GM23338 (cell line): ENCODE results near the gene MTERF4.

Experiments
- CREB1 ChIP-seq: fragments of 250-450 bp; sonication (Bioruptor Pico); IDR thresholded peaks from 2 replicates; pipeline ENCODE4 v1.5.0; 2020; ENCODE audit warnings: low read depth, mild to moderate bottlenecking, moderate library complexity
- EZH2 ChIP-seq: fragments of 200-600 bp; sonication (generic); IDR thresholded peaks from one replicate; pipeline ENCODE4 v1.8.0; 2017; ENCODE audit warnings: antibody characterized with exemption, mild to moderate bottlenecking, low read depth; ENCODE audit not compliant: unreplicated experiment
- EZH2phosphoT487 ChIP-seq: fragments of 200-600 bp; sonication (generic); IDR thresholded peaks from one replicate; pipeline ENCODE4 v1.8.1; 2018; ENCODE audit warnings: antibody characterized with exemption; ENCODE audit not compliant: unreplicated experiment
- JUNB ChIP-seq: IDR thresholded peaks from one replicate; pipeline ENCODE4 v1.6.1; 2016; ENCODE audit warnings: antibody characterized with exemption; ENCODE audit not compliant: unreplicated experiment
- NANOG ChIP-seq: IDR thresholded peaks from 2 replicates; pipeline ENCODE4 v1.6.1; 2016; ENCODE audit warnings: antibody characterized with exemption, borderline replicate concordance
- POLR2AphosphoS5 ChIP-seq: IDR thresholded peaks from 2 replicates; pipeline ENCODE4 v1.6.1; 2016; ENCODE audit warnings: antibody characterized with exemption, low read depth
- STAT1 ChIP-seq: IDR thresholded peaks from one replicate; pipeline ENCODE4 v1.6.1; 2016; ENCODE audit warnings: antibody characterized with exemption; ENCODE audit not compliant: unreplicated experiment
- ZNF114 ChIP-seq: fragments of 250-450 bp; sonication (Bioruptor Pico); IDR thresholded peaks from 2 replicates; pipeline ENCODE4 v1.5.0; 2020; ENCODE audit warnings: mild to moderate bottlenecking, moderate library complexity
- ZNF331 ChIP-seq: fragments of 250-450 bp; sonication (Bioruptor Pico); IDR thresholded peaks from 2 replicates; pipeline ENCODE4 v1.5.0; 2020; ENCODE audit warnings: low read depth, mild to moderate bottlenecking, moderate library complexity
- TF ChIP-seq, protein P1 (sequence below): IDR thresholded peaks from one replicate; pipeline ENCODE4 v1.6.1; 2018; ENCODE audit warnings: antibody characterized with exemption; ENCODE audit not compliant: unreplicated experiment
- TF ChIP-seq, protein P2 (sequence below), 2 experiments: fragments of 200-600 bp in 1 of 2; sonication (generic) in 1 of 2; conservative IDR thresholded peaks; 2 replicates each; pipeline versions ENCODE4 v1.5.1 to v1.6.1; 2016 to 2017; ENCODE audit warnings: antibody characterized with exemption in 2 of 2, low read depth in 2 of 2, mild to moderate bottlenecking in 2 of 2, moderate library complexity in 1 of 2
- TF ChIP-seq, protein P3 (sequence below): IDR thresholded peaks from 2 replicates; pipeline ENCODE4 v1.6.1; 2016; ENCODE audit warnings: antibody characterized with exemption
- TF ChIP-seq, protein P4 (sequence below): fragments of 250-450 bp; sonication (Bioruptor Pico); IDR thresholded peaks from 2 replicates; pipeline ENCODE4 v1.5.0; 2020; ENCODE audit warnings: mild to moderate bottlenecking, moderate library complexity

DNA sequence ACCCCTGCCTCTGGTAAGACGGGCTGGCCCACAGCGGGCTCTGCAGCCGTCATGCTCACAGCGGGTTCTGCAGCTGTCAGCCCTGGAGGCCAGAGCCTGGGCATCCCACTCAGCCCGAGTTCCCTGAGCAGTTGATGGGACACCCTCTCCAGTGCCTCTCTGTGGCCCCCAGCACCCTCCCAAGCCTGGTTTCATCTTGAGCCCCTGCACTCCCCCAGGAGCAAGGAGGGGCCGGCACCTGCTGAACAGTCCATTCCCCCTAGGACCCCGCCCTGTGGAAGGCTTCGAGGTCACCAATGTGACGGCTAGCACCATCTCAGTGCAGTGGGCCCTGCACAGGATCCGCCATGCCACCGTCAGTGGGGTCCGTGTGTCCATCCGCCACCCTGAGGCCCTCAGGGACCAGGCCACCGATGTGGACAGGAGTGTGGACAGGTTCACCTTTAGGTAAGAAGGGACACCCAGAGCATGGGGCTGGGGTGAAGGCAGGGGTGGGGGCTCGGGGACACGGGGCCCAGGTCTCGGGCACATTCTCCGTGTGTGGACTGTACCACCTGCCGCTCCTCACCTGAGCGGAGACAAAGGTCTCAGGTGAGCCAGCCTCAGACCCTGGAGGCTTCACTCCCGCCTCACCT, 34.5 kb downstream of the MTERF4 start:
- TF ChIP-seq, protein P1, sequence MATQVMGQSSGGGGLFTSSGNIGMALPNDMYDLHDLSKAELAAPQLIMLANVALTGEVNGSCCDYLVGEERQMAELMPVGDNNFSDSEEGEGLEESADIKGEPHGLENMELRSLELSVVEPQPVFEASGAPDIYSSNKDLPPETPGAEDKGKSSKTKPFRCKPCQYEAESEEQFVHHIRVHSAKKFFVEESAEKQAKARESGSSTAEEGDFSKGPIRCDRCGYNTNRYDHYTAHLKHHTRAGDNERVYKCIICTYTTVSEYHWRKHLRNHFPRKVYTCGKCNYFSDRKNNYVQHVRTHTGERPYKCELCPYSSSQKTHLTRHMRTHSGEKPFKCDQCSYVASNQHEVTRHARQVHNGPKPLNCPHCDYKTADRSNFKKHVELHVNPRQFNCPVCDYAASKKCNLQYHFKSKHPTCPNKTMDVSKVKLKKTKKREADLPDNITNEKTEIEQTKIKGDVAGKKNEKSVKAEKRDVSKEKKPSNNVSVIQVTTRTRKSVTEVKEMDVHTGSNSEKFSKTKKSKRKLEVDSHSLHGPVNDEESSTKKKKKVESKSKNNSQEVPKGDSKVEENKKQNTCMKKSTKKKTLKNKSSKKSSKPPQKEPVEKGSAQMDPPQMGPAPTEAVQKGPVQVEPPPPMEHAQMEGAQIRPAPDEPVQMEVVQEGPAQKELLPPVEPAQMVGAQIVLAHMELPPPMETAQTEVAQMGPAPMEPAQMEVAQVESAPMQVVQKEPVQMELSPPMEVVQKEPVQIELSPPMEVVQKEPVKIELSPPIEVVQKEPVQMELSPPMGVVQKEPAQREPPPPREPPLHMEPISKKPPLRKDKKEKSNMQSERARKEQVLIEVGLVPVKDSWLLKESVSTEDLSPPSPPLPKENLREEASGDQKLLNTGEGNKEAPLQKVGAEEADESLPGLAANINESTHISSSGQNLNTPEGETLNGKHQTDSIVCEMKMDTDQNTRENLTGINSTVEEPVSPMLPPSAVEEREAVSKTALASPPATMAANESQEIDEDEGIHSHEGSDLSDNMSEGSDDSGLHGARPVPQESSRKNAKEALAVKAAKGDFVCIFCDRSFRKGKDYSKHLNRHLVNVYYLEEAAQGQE, result no peak
- TF ChIP-seq, protein P2, sequence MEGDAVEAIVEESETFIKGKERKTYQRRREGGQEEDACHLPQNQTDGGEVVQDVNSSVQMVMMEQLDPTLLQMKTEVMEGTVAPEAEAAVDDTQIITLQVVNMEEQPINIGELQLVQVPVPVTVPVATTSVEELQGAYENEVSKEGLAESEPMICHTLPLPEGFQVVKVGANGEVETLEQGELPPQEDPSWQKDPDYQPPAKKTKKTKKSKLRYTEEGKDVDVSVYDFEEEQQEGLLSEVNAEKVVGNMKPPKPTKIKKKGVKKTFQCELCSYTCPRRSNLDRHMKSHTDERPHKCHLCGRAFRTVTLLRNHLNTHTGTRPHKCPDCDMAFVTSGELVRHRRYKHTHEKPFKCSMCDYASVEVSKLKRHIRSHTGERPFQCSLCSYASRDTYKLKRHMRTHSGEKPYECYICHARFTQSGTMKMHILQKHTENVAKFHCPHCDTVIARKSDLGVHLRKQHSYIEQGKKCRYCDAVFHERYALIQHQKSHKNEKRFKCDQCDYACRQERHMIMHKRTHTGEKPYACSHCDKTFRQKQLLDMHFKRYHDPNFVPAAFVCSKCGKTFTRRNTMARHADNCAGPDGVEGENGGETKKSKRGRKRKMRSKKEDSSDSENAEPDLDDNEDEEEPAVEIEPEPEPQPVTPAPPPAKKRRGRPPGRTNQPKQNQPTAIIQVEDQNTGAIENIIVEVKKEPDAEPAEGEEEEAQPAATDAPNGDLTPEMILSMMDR (conservative IDR thresholded peaks at IDR 0.05; ENCODE audit: low read depth in 2 of 2), result no peak
- TF ChIP-seq EZH2 (no peak), POLR2AphosphoS5 (no peak), CREB1 (CRISPR knock-in tag) (no peak), JUNB (no peak), STAT1 (no peak), EZH2phosphoT487 (no peak), NANOG (no peak), ZNF114 (CRISPR knock-in tag) (no peak), ZNF331 (no peak)
- TF ChIP-seq, protein P3, sequence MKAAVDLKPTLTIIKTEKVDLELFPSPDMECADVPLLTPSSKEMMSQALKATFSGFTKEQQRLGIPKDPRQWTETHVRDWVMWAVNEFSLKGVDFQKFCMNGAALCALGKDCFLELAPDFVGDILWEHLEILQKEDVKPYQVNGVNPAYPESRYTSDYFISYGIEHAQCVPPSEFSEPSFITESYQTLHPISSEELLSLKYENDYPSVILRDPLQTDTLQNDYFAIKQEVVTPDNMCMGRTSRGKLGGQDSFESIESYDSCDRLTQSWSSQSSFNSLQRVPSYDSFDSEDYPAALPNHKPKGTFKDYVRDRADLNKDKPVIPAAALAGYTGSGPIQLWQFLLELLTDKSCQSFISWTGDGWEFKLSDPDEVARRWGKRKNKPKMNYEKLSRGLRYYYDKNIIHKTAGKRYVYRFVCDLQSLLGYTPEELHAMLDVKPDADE, result no peak
- TF ChIP-seq, protein P4, sequence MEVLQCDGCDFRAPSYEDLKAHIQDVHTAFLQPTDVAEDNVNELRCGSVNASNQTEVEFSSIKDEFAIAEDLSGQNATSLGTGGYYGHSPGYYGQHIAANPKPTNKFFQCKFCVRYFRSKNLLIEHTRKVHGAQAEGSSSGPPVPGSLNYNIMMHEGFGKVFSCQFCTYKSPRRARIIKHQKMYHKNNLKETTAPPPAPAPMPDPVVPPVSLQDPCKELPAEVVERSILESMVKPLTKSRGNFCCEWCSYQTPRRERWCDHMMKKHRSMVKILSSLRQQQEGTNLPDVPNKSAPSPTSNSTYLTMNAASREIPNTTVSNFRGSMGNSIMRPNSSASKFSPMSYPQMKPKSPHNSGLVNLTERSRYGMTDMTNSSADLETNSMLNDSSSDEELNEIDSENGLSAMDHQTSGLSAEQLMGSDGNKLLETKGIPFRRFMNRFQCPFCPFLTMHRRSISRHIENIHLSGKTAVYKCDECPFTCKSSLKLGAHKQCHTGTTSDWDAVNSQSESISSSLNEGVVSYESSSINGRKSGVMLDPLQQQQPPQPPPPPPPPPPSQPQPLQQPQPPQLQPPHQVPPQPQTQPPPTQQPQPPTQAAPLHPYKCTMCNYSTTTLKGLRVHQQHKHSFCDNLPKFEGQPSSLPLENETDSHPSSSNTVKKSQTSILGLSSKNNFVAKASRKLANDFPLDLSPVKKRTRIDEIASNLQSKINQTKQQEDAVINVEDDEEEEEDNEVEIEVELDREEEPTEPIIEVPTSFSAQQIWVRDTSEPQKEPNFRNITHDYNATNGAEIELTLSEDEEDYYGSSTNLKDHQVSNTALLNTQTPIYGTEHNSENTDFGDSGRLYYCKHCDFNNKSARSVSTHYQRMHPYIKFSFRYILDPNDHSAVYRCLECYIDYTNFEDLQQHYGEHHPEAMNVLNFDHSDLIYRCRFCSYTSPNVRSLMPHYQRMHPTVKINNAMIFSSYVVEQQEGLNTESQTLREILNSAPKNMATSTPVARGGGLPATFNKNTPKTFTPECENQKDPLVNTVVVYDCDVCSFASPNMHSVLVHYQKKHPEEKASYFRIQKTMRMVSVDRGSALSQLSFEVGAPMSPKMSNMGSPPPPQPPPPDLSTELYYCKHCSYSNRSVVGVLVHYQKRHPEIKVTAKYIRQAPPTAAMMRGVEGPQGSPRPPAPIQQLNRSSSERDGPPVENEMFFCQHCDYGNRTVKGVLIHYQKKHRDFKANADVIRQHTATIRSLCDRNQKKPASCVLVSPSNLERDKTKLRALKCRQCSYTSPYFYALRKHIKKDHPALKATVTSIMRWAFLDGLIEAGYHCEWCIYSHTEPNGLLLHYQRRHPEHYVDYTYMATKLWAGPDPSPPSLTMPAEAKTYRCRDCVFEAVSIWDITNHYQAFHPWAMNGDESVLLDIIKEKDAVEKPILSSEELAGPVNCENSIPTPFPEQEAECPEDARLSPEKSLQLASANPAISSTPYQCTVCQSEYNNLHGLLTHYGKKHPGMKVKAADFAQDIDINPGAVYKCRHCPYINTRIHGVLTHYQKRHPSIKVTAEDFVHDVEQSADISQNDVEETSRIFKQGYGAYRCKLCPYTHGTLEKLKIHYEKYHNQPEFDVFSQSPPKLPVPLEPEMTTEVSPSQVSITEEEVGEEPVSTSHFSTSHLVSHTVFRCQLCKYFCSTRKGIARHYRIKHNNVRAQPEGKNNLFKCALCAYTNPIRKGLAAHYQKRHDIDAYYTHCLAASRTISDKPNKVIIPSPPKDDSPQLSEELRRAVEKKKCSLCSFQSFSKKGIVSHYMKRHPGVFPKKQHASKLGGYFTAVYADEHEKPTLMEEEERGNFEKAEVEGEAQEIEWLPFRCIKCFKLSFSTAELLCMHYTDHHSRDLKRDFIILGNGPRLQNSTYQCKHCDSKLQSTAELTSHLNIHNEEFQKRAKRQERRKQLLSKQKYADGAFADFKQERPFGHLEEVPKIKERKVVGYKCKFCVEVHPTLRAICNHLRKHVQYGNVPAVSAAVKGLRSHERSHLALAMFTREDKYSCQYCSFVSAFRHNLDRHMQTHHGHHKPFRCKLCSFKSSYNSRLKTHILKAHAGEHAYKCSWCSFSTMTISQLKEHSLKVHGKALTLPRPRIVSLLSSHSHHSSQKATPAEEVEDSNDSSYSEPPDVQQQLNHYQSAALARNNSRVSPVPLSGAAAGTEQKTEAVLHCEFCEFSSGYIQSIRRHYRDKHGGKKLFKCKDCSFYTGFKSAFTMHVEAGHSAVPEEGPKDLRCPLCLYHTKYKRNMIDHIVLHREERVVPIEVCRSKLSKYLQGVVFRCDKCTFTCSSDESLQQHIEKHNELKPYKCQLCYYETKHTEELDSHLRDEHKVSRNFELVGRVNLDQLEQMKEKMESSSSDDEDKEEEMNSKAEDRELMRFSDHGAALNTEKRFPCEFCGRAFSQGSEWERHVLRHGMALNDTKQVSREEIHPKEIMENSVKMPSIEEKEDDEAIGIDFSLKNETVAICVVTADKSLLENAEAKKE (CRISPR knock-in tag), result no peak
